IMR-90 (cell line): ENCODE data around the gene MLKL. TPM values are rescaled to one million over a fixed set of nuclear protein-coding genes. Genes with fewer than 3 reads are reported as not detected.

Experiments
- ATAC-seq: fragments of 200-7000 bp; cut with Tn5 transposase; 2 replicates; pipeline ENCODE4 v1.9.1; 2020; ENCODE audit warnings: low read depth, mild to moderate bottlenecking, moderate library complexity
- BruUV-seq: library from RNA; stranded (reverse); fragments of 400-500 nt; replicated peaks from 2 replicates; lab custom pipeline; 2021; lab: Mats Ljungman, UMichigan
- CTCF ChIA-PET: fragments of 300-600 bp; formaldehyde crosslinking; extraction: SDS; loops from one replicate; lab custom pipeline; 2021; ENCODE audit warnings: antibody characterized with exemption; lab: Yijun Ruan, JAX
- POLR2A ChIA-PET: fragments of 300-600 bp; sonication (Branson Sonifier 250); formaldehyde crosslinking; loops from one replicate; lab custom pipeline; 2022; ENCODE audit warnings: antibody characterized with exemption; ENCODE audit not compliant: unreplicated experiment; lab: Charles Lee
- DNase-seq: peaks from one replicate; pipeline ENCODE4 v3.0.0; 2013
- H2AFZ ChIP-seq: replicated peaks from 2 replicates; pipeline ENCODE3; 2013; ENCODE audit warnings: low read length, mild to moderate bottlenecking; ENCODE audit not compliant: poor library complexity
- H2AK5ac ChIP-seq: 2 replicates; pipeline ENCODE4 v1.6.1; 2013; ENCODE audit warnings: low read depth, low read length, inconsistent platforms
- H2AK9ac ChIP-seq: replicated peaks from 2 replicates; pipeline ENCODE3; 2013; ENCODE audit warnings: mild to moderate bottlenecking, low read depth, low read length, moderate library complexity; ENCODE audit not compliant: poor library complexity
- H2BK120ac ChIP-seq: 2 replicates; pipeline ENCODE4 v1.6.1; 2013; ENCODE audit warnings: low read depth, low read length, inconsistent platforms
- H2BK15ac ChIP-seq: 3 replicates; pipeline ENCODE4 v1.6.1; 2013; ENCODE audit warnings: low read depth, low read length, inconsistent platforms
- H2BK20ac ChIP-seq: 2 replicates; pipeline ENCODE4 v1.6.1; 2013; ENCODE audit warnings: low read depth, mild to moderate bottlenecking, inconsistent platforms, low read length, moderate library complexity
- H2BK5ac ChIP-seq: 2 replicates; pipeline ENCODE4 v1.6.1; 2013; ENCODE audit warnings: mild to moderate bottlenecking, low read depth, low read length, inconsistent platforms; ENCODE audit not compliant: poor library complexity, severe bottlenecking
- H3K14ac ChIP-seq: replicated peaks from 2 replicates; pipeline ENCODE4 v1.6.1; 2013; ENCODE audit warnings: low read depth, low read length, inconsistent platforms
- H3K18ac ChIP-seq: 2 replicates; pipeline ENCODE4 v1.6.1; 2013; ENCODE audit warnings: low read depth, low read length, control low read depth
- H3K23ac ChIP-seq: 2 replicates; pipeline ENCODE4 v1.6.1; 2013; ENCODE audit warnings: low read depth, low read length, inconsistent platforms
- H3K27ac ChIP-seq: 2 replicates; pipeline ENCODE4 v1.5.1; 2013; ENCODE audit warnings: mild to moderate bottlenecking, control low read depth, low read length; ENCODE audit not compliant: insufficient read depth
- H3K27me3 ChIP-seq: 2 replicates; pipeline ENCODE4 v1.6.1; 2013; ENCODE audit warnings: low read length; ENCODE audit not compliant: control insufficient read depth, insufficient read depth
- H3K36me3 ChIP-seq: 2 replicates; pipeline ENCODE4 v1.6.1; 2013; ENCODE audit warnings: low read length, mixed read lengths; ENCODE audit not compliant: control insufficient read depth, insufficient read depth
- H3K4ac ChIP-seq: 2 replicates; pipeline ENCODE4 v1.6.1; 2013; ENCODE audit warnings: low read depth, low read length, inconsistent platforms
- H3K4me1 ChIP-seq: 2 replicates; pipeline ENCODE4 v1.6.1; 2013; ENCODE audit warnings: low read length, mixed read lengths; ENCODE audit not compliant: control insufficient read depth, insufficient read depth
- H3K4me2 ChIP-seq: 2 replicates; pipeline ENCODE4 v1.6.1; 2013; ENCODE audit warnings: low read depth, mild to moderate bottlenecking, control low read depth, low read length, moderate library complexity
- H3K4me3 ChIP-seq: 2 replicates; pipeline ENCODE4 v1.5.1; 2013; ENCODE audit warnings: low read depth, mild to moderate bottlenecking, control low read depth, low read length, moderate library complexity; ENCODE audit not compliant: insufficient read depth
- H3K56ac ChIP-seq: 2 replicates; pipeline ENCODE4 v1.6.1; 2013; ENCODE audit warnings: low read length, inconsistent platforms; ENCODE audit not compliant: insufficient read depth; ENCODE audit errors: extremely low read depth
- H3K79me1 ChIP-seq, 2 experiments: 2 replicates each; pipeline ENCODE4 v1.6.1; 2013; ENCODE audit warnings: low read length in 2 of 2, inconsistent platforms in 1 of 2, low read depth in 1 of 2
- H3K9ac ChIP-seq: 2 replicates; pipeline ENCODE4 v1.6.1; 2013; ENCODE audit warnings: low read depth, low read length, control low read depth
- H3K9me1 ChIP-seq: 2 replicates; pipeline ENCODE4 v1.6.1; 2013; ENCODE audit warnings: low read length, inconsistent platforms; ENCODE audit not compliant: insufficient read depth
- H3K9me3 ChIP-seq: 2 replicates; pipeline ENCODE4 v1.6.1; 2013; ENCODE audit warnings: low read length; ENCODE audit not compliant: control insufficient read depth, insufficient read depth
- H4K20me1 ChIP-seq: 2 replicates; pipeline ENCODE4 v1.6.1; 2013; ENCODE audit warnings: low read length, inconsistent platforms; ENCODE audit not compliant: insufficient read depth
- H4K5ac ChIP-seq: 2 replicates; pipeline ENCODE4 v1.6.1; 2013; ENCODE audit warnings: mild to moderate bottlenecking, low read depth, low read length, control low read depth
- H4K8ac ChIP-seq, 2 experiments: 2 replicates each; pipeline ENCODE4 v1.6.1; 2013; ENCODE audit warnings: low read depth in 2 of 2, low read length in 2 of 2, control low read depth in 1 of 2, inconsistent platforms in 1 of 2
- H4K91ac ChIP-seq: 2 replicates; pipeline ENCODE4 v1.6.1; 2013; ENCODE audit warnings: low read depth, low read length, inconsistent platforms; ENCODE audit not compliant: insufficient read depth
- BHLHE40 ChIP-seq: fragments of 150-350 bp; IDR thresholded peaks from 2 replicates; pipeline ENCODE4 v1.6.1; 2016; ENCODE audit warnings: mild to moderate bottlenecking, low read depth, low read length
- CEBPB ChIP-seq: IDR thresholded peaks from 2 replicates; pipeline ENCODE4 v1.6.1; 2012; ENCODE audit warnings: low read depth, low read length, improper control_type of control experiment
- CHD1 ChIP-seq: IDR thresholded peaks from 2 replicates; pipeline ENCODE4 v1.6.1; 2012; ENCODE audit warnings: low read depth, low read length, improper control_type of control experiment
- CTCF ChIP-seq: conservative IDR thresholded peaks from 2 replicates; pipeline ENCODE4 v1.5.1; 2012; ENCODE audit warnings: mild to moderate bottlenecking, low read depth, low read length, improper control_type of control experiment
- FOS ChIP-seq: fragments of 150-350 bp; IDR thresholded peaks from 2 replicates; pipeline ENCODE4 v1.6.1; 2016; ENCODE audit warnings: low read depth, low read length
- MAFK ChIP-seq: IDR thresholded peaks from 2 replicates; pipeline ENCODE4 v1.6.1; 2012; ENCODE audit warnings: low read depth, low read length, improper control_type of control experiment
- MAZ ChIP-seq: IDR thresholded peaks from 2 replicates; pipeline ENCODE4 v1.6.1; 2012; ENCODE audit warnings: low read depth, mild to moderate bottlenecking, low read length, improper control_type of control experiment, moderate library complexity, borderline replicate concordance
- MXI1 ChIP-seq: IDR thresholded peaks from 2 replicates; pipeline ENCODE4 v1.6.1; 2012; ENCODE audit warnings: low read depth, mild to moderate bottlenecking, low read length, moderate library complexity, borderline replicate concordance
- NFE2L2 ChIP-seq: fragments of 150-350 bp; IDR thresholded peaks from 2 replicates; pipeline ENCODE4 v1.6.1; 2016; ENCODE audit warnings: low read depth, mild to moderate bottlenecking, low read length
- POLR2A ChIP-seq: IDR thresholded peaks from 2 replicates; pipeline ENCODE4 v1.6.1; 2012; ENCODE audit warnings: mild to moderate bottlenecking, low read depth, low read length
- RAD21 ChIP-seq: IDR thresholded peaks from 2 replicates; pipeline ENCODE4 v1.6.1; 2012; ENCODE audit warnings: low read length, improper control_type of control experiment
- RCOR1 ChIP-seq: IDR thresholded peaks from 2 replicates; pipeline ENCODE4 v1.6.1; 2012; ENCODE audit warnings: mild to moderate bottlenecking, low read length, improper control_type of control experiment; ENCODE audit not compliant: insufficient replicate concordance
- RFX5 ChIP-seq: IDR thresholded peaks from 2 replicates; pipeline ENCODE4 v1.8.0; 2012; ENCODE audit warnings: low read depth, mild to moderate bottlenecking, low read length, moderate library complexity
- SMC3 ChIP-seq: fragments of 150-350 bp; IDR thresholded peaks from 2 replicates; pipeline ENCODE4 v1.6.1; 2016; ENCODE audit warnings: low read depth, mild to moderate bottlenecking, antibody characterized with exemption, low read length, moderate library complexity
- WGBS, 2 experiments: methylation state at CpG; one replicate each; pipeline versions ENCODE4 v1.1.5 to v1.1.7; 2013; ENCODE audit warnings: missing lambda C conversion rate in 2 of 2; ENCODE audit not compliant: insufficient read length in 1 of 2; ENCODE audit errors: extremely low coverage in 2 of 2; 5-methylcytosine and 5-hydroxymethylcytosine counted together
- dilution Hi-C: fragments of 300-500 bp; cut with HindIII; formaldehyde crosslinking; loops from one replicate; pipeline ENCODE4 v1.14.3; 2018; ENCODE audit warnings: low sequenced_read_pairs; ENCODE audit not compliant: unreplicated experiment
- in situ Hi-C: fragments of 300-500 bp; cut with MboI; formaldehyde crosslinking; loops from 3 replicates; pipeline ENCODE4 v1.14.3; 2019; ENCODE audit warnings: low sequenced_read_pairs, inconsistent platforms, mixed read lengths
- intact Hi-C: fragments of 100-400 bp; cut with micrococcal nuclease; formaldehyde crosslinking; loops from 2 replicates; pipeline ENCODE4 v1.10.0; 2022
- polyA plus RNA-seq, 3 experiments: library from polyadenylated mRNA; depleted of rRNA; stranded (reverse); fragments of >200 nt; gene quantifications; 2 replicates each; pipeline ENCODE4 v1.2.3, GENCODE V29; 2012; ENCODE audit warnings: low replicate concordance in 1 of 3
- total RNA-seq: library from RNA; depleted of rRNA; stranded (reverse); fragments of >200 nt; gene quantifications from 2 replicates; pipeline ENCODE4 v1.2.3, GENCODE V29; 2012
- TF ChIP-seq, protein P1 (sequence below): fragments of 150-350 bp; IDR thresholded peaks from 2 replicates; pipeline ENCODE4 v1.6.1; 2017; ENCODE audit warnings: mild to moderate bottlenecking, antibody characterized with exemption, low read length, low read depth
- TF ChIP-seq, protein P2 (sequence below): fragments of 150-350 bp; IDR thresholded peaks from 2 replicates; pipeline ENCODE4 v1.6.1; 2016; ENCODE audit warnings: low read depth, mild to moderate bottlenecking, low read length, moderate library complexity, borderline replicate concordance

The MLKL gene
- total and polyA plus RNA-seq, 2 of the 4 experiments (the other 2 are of a cell fraction): 3.6 to 4.5 TPM

- no peak overlapping the region for H3K18ac ChIP-seq
- ChIA-PET POLR2A (no interaction called here), CTCF (interaction anchor here (1.3 kb wide), 1 partner anchor 126 kb away, joined by 6 read pairs; no protein-coding TSS in a partner anchor)
- intact Hi-C loops: no loop called here
- H2BK20ac ChIP-seq: no peak overlapping the region
- no peak overlapping the region for H3K4ac ChIP-seq
- BruUV-seq: no TSS peak
- no peaks in the 10 kb centered on the region for H3K36me3 ChIP-seq
- H2AFZ ChIP-seq: no peak overlapping the region
- no peak overlapping the region for H2AK5ac ChIP-seq
- in situ Hi-C loops: no loop called here
- H2AK9ac ChIP-seq: no peak overlapping the region
- H3K27ac ChIP-seq: no peak overlapping the region
- dilution Hi-C loops: no loop called here
- WGBS, 2 experiments: no CpG with 5 or more reads among the region's 9 CpGs
- H3K79me1 ChIP-seq: no peaks in the 10 kb centered on the region
- H3K9me1 ChIP-seq: peaks cover 3% of the 10 kb centered on the region; the same call in 1 of the 2 replicates
- no peak overlapping the region for H3K14ac ChIP-seq
- 0 out of 2 replicates have a peak overlapping the region, but pooled peaks have one; percentile 21 for H2BK120ac ChIP-seq
- H2BK5ac ChIP-seq: no peak overlapping the region
- H3K9me3 ChIP-seq: no peaks in the 10 kb centered on the region
- H3K4me3 ChIP-seq: no peak overlapping the region
- DNase-seq (no peak), ATAC-seq (no peak)
- H3K4me2 ChIP-seq: no peak overlapping the region
- H3K56ac ChIP-seq: no peak overlapping the region
- no peak overlapping the region for H4K91ac ChIP-seq
- H4K20me1 ChIP-seq: no peaks in the 10 kb centered on the region
- H2BK15ac ChIP-seq: no peak overlapping the region
- H4K5ac ChIP-seq: no peak overlapping the region
- H3K23ac ChIP-seq: no peak overlapping the region
- peaks cover 15% of the 10 kb centered on the region for H3K4me1 ChIP-seq
- TF ChIP-seq RFX5 (no peak), CTCF (no peak), POLR2A (no peak), SMC3 (no peak), RAD21 (no peak), RCOR1 (no peak), NFE2L2 (no peak), MXI1 (no peak), BHLHE40 (no peak), CHD1 (no peak), MAZ (no peak), MAFK (no peak), CEBPB (no peak), FOS (no peak)
- TF ChIP-seq, protein P1, sequence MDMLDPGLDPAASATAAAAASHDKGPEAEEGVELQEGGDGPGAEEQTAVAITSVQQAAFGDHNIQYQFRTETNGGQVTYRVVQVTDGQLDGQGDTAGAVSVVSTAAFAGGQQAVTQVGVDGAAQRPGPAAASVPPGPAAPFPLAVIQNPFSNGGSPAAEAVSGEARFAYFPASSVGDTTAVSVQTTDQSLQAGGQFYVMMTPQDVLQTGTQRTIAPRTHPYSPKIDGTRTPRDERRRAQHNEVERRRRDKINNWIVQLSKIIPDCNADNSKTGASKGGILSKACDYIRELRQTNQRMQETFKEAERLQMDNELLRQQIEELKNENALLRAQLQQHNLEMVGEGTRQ: no peak
- TF ChIP-seq, protein P2, sequence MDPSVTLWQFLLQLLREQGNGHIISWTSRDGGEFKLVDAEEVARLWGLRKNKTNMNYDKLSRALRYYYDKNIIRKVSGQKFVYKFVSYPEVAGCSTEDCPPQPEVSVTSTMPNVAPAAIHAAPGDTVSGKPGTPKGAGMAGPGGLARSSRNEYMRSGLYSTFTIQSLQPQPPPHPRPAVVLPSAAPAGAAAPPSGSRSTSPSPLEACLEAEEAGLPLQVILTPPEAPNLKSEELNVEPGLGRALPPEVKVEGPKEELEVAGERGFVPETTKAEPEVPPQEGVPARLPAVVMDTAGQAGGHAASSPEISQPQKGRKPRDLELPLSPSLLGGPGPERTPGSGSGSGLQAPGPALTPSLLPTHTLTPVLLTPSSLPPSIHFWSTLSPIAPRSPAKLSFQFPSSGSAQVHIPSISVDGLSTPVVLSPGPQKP: no peak
- peaks cover 3% of the 10 kb centered on the region; the same call in 1 of the 2 replicates for H3K27me3 ChIP-seq
- H4K8ac ChIP-seq: no peak overlapping the region
- H3K9ac ChIP-seq: no peak overlapping the region
Observed at GRCh38 chr16:74736531-74737157, 36.0 kb upstream of the MLKL start.
